Measurements from ENCODE around the gene IRF8.
"Not testable (repeated sequence)": the region's sequence is repeated elsewhere in the genome, so short reads cannot be mapped to it uniquely, and the experiment has no call there.

The IRF8 gene, protein sequence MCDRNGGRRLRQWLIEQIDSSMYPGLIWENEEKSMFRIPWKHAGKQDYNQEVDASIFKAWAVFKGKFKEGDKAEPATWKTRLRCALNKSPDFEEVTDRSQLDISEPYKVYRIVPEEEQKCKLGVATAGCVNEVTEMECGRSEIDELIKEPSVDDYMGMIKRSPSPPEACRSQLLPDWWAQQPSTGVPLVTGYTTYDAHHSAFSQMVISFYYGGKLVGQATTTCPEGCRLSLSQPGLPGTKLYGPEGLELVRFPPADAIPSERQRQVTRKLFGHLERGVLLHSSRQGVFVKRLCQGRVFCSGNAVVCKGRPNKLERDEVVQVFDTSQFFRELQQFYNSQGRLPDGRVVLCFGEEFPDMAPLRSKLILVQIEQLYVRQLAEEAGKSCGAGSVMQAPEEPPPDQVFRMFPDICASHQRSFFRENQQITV

DNA sequence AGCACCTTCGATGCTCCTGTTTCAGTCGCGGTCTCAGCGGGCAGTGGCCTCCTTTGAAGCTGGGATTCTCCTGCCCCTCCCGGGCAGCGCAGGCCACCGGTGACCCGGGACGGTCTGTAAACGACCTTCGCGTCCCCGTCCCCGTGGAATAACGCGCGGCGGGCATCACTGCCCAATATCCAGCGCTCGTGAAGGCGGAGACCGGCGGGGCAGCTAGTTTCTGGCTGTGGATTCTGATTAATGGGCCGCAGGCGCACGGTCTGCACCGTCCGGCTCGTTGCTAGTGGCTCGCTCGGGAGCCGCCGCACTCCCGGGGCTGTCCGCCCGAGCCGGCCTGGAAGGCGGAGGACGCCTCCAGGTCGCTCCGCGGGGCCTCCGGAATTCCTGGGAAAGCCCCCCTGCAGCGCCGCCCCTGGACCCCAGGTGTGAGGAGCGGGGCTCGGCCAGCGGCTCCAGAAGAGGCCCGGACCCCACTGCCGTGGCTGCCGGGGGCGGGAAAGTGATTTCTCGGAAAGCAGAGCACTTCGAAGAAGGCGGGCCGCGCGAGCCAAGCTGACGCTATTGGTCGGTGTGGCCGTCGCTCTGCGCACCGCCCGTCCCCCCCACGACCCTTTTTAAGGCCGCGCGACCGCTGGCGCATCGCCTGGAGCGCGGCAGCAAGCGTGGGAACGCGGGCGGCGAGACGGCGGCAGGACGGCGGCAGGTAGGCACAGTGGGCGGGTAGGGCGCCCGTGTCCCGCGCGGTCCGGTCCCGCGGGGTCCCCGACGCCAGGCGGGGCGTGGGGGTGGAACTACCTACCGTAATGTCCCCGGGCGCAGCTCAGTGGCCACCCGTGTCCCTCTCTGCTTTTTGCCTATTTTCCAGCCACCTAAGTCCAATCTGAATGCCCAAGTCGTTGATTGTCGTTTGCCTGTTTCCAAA is at the start of gene IRF8:
TSS of gene IRF8 (plus strand) at position 642 of the 922 bp plus-strand sequence. CDS start 3,854 bp downstream, outside the sequence.
- peak; percentile 84 for DNase-seq

GRCh38 chr16:85849388-85849787 is 49.6 kb upstream of the IRF8 start:
- no peak for DNase-seq

DNA sequence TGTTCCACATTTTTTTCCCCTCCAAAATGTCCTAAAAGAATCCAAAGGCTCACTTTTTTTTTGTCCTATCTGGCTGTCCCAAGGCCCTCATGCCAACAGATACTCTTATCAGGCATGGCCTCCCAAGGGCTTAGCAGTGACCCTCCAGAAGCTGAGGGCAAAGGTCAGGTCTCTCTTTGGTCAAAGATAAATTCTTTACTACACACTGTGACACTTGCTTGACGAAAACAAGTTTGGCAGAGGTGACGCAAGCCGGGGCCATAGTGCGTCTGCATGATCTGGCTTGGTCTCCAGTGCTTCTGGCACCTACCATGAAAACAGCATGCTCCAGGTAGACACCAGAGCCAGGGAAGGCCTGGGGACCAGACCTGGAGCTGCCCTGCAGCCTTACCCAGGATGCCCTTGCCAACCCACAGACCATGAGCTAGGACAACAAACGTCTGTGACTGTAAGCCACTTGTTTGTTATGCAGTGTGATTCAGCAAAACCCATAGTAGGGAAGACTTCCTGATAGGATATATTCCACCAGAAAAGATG is 48.5 kb upstream of the IRF8 start:
- no peak for DNase-seq

DNA sequence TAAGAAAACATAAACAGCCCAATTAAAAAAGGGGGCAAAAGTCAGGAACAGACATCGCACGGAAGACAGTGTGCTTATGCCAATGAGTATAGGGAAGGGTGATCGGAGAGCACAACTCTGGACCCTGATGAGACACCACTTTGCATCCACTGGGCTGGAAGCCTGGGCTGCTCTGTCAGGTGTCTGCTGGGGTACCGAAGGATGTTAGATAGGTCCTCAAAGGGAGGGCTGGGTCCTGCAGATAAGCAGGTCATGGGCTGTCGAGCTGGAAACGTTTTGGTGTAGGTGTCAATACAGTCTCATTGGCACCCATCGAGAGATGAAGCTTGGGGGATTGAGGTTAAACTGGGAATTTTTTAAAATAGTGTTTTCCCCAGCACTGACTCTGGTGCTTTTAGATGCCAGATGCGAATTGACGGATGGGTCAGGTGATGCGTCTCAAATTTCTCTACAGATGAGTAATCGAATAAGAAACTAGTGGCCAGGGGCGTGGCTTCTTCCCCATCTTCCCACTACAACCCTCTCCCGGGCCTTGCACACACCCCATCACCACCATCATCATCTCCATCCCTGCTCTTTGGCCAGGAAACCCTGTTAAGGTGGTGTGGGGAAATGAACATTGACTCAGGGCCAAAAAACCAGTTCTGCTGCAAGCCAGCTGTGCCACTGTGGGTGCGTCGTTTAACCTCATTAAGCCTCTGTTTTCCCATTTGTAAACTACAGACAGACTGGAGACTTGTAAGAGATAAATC is 47.8 kb upstream of the IRF8 start:
- DNase-seq = no peak

DNA sequence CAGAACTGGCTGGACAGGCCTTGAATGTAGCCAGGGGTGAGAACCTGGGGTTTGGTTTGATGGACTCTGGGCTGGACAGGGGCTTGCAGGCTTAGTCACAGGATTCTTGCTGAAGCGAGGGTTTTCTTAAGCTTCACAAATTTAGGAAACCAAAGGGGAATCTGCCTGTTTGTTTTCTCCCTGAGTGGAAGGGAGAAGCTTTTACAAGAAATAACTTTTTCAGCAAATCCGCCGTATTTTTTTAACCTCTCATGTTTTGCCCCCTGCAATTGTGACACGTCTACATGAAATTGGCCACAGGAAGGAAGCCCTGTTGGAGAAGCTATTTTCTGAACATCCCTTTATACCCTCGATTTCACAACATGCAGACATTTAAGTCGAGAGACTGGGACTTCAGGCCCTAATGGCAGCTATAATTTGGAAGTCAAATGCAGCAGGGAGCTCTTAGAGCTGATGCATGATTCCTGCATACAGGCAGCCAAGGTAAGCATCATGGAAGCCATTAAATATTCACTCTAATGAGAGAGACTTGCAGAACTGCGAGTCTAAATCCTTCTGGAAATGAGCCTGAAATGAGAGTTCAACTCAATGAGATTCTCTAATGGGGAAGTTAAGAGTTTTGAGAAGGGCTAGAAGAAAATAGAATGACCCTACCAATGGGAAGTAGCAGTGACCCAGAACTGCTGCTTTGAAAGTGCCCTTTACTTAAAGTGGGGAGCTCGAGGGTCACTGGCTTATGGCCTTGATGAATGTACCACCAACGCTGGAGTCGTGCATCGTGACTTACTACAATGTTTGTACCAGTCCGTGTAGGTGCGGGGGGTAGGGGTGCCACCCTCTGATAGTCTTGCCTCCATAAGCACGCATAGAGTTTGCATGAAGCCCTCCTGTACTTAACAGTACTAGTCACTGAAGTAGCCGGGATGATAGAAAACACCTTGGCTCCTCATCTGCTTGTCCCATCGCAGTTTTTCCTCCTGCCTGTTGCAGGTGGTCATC is 45.1 kb upstream of the IRF8 start:
- DNase-seq = no peak

DNA sequence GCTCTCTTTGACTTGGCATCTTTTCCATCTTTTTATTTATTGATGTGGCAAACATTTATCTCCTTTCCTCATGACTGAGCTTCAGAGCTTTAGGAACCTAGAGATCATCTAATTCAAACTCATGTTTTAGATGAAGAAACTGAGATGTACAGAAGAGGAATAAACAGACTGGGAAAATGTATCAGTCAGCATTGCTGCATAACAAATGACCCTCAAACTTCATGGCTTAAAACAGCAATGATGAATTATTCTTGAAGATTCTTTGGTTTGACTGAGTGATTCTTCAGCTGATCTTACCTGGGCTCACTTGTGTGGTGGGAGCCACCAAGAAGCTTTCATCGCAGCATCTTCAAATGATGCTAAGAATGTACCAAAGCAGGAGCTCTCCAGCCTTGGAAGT is 44.0 kb upstream of the IRF8 start:
- DNase-seq = no peak

GRCh38 chr16:85856079-85856478 is 42.9 kb upstream of the IRF8 start:
- DNase-seq = no peak

GRCh38 chr16:85856585-85856984 is 42.4 kb upstream of the IRF8 start:
- DNase-seq = no peak

- no peak for DNase-seq
These were observed 41.6 kb upstream of the IRF8 start for GRCh38 chr16:85857406-85857805.

DNA sequence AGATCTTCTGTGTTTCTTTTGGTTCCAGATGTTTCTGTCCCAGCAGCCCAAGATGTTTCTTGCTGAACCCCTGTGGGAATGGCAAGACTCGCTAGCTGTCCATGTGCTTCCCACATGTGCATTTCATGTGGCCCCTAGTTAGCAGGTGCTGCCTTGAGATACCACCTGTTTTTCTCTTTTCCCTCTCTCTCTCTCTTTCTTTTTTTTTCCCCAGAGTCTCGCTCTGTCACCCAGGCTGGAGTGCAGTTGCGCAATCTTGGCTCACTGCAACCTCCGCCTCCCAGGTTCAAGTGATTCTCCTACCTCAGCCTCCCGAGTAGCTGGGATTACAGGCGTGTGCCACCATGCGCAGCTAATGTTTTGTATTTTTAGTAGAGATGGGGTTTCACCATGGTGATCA is 40.4 kb upstream of the IRF8 start:
- DNase-seq = not testable (repeated sequence)

GRCh38 chr16:85858984-85859817 is 39.8 kb upstream of the IRF8 start:
- no peak for DNase-seq

- DNase-seq = no peak
These were observed 39.2 kb upstream of the IRF8 start for GRCh38 chr16:85859818-85860125.

- DNase-seq = no peak
These were observed 38.4 kb upstream of the IRF8 start for GRCh38 chr16:85860413-85861094.

- DNase-seq = no peak
These were observed 37.7 kb upstream of the IRF8 start for GRCh38 chr16:85861095-85861825.

DNA sequence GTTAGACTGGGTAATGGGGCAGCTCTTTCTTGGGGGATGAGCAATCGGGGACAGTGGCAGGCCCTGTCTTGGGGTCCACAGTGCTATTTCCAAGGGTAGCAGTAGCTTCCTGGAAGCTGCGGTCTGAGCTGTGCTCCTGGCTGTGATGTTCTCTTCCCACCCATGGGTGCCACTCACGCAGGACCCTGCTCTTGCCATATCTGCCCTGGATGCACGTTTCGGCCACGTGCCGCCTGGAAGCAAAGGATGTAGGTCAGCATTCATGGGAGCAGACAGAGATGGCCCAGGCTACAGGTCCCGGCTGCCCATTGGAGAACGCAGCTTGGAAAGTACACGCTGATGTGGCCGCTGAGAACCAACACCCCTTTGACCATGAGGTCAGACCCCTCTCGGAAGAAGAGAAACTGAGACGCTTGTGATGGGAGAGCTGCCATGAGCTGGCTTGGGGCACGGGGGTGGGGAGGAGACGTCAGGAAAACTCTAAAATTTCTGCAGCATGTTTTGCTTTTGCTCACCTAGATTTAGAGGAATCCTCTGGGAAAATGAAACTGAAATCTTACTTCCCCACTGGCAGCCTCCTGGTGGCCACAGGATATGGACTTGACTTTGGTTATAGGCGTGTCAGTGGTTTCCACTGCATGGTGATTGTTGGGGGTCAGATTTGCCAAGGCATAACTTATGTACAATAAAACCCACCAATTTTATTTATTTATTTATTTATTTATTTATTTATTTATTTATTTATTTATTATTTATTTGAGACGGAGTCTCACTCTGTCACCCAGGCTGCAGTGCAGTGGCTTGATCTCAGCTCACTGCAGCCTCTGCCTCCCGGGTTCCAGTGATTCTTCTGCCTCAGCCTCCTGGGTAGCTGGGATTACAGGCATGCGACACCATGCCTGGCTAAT is 36.2 kb upstream of the IRF8 start:
- no peak for DNase-seq

DNA sequence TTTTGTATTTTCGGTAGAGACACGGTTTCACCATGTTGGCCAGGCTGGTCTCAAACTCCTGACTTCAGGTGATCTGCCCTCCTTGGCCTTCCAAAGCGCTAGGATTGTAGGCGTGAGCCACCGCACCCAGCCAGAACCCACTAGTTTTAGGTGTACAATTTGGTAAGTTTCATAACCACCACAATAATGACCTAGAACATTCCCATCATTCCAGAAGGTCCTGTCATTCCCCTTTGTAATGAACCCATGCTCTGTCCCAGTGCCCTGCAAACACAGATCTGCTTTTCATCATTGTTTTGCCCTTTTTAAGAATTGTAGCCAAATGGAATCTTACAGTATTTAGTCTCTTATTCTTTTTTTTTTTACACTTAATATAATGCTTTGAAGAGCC is 35.6 kb upstream of the IRF8 start:
- DNase-seq = no peak

DNA sequence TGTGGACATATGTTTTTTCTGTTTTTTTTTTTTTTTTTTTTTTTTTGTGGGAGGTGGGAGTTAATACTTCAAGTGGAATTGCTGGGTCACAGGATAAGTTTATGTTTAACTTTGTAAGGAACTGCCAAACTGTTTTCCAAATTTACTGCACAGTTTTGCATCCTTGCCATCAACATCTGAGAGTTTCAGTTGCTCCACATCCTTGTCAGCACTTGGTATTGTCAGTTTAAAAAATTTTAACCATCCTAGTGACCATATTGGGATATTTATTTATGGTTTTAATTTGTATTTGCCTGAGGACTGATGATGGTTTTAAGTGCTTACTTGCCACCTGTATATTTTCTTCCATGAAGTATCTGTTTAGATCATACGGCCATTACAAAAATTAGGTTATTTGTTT is 34.0 kb upstream of the IRF8 start:
- no peak for DNase-seq

DNA sequence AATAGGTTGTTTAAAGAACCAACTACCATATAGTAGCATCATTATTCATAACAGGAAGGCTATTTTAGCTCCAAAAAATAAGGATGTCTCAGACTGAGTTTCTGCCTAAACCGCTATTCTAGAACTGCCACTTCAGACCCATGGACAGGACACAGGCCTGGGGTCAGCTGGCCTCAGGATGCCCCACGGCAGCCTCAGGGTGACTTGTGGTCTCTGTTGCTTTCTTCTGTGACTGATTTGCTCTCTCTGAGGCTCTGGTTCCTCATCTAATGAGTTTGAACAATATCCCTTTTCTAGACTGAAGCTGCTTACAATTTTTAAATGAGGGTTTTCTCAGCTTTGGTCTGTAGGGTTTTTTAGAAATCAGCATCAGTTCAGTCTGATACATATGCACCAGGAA is 31.8 kb upstream of the IRF8 start:
- DNase-seq = no peak
